H1 (cell line): ENCODE measurements around the gene KCNMB2. TPM values are rescaled to one million over a fixed set of nuclear protein-coding genes. Genes with fewer than 3 reads are reported as not detected.

Experiments
- EGR1 ChIP-seq: IDR thresholded peaks from 2 replicates; pipeline ENCODE4 v1.6.1; 2011; ENCODE audit warnings: low read depth, low read length, borderline replicate concordance
- KDM5A ChIP-seq: fragments of 200-600 bp; IDR thresholded peaks from 2 replicates; pipeline ENCODE4 v1.7.1; 2012; ENCODE audit warnings: mild to moderate bottlenecking, low read length, inconsistent platforms, mixed read lengths
- SAP30 ChIP-seq: fragments of 300-600 bp; sonication (generic); IDR thresholded peaks from 2 replicates; pipeline ENCODE4 v1.7.1; 2012; ENCODE audit warnings: low read length, moderate library complexity, mild to moderate bottlenecking, inconsistent platforms; ENCODE audit not compliant: insufficient read depth, insufficient replicate concordance
- polyA plus RNA-seq, 7 experiments: library from polyadenylated mRNA; depleted of rRNA in 3 of 7; stranded (reverse) in 5 of 7; unstranded in 2 of 7; fragments of >200 nt in 5 of 7; fragments of 200-250 nt in 2 of 7; gene quantifications; 1 replicate in 5 of 7; 2 replicates in 1 of 7; 4 replicates in 1 of 7; pipeline versions ENCODE4 v1.2.1 to v1.2.3, GENCODE V29; 2011 to 2013; ENCODE audit warnings: missing spikeins in 2 of 7, mixed read lengths in 2 of 7
- total RNA-seq: library from RNA; stranded (reverse); fragmentation: NEBNext Ultra II Directional; extraction: Animal tissue kit (Norgen Biotek cat#: 25700); gene quantifications from 2 replicates; pipeline ENCODE4 v1.2.1, GENCODE V29; 2021
- TF ChIP-seq, protein P1 (sequence below): fragments of 300-600 bp; sonication (generic); IDR thresholded peaks from 2 replicates; pipeline ENCODE4 v1.7.1; 2012; ENCODE audit warnings: low read length, moderate library complexity, mild to moderate bottlenecking, inconsistent platforms; ENCODE audit not compliant: insufficient replicate concordance
- TF ChIP-seq, protein P2 (sequence below): IDR thresholded peaks from 2 replicates; pipeline ENCODE4 v1.6.1; 2011; ENCODE audit warnings: low read depth, mild to moderate bottlenecking, low read length; ENCODE audit not compliant: insufficient read depth

KCNMB2 gene
- total and polyA plus RNA-seq, 2 of the 8 experiments (the other 6 are each of a cell fraction or from before 2014, with no cell fraction given): not detected

DNA sequence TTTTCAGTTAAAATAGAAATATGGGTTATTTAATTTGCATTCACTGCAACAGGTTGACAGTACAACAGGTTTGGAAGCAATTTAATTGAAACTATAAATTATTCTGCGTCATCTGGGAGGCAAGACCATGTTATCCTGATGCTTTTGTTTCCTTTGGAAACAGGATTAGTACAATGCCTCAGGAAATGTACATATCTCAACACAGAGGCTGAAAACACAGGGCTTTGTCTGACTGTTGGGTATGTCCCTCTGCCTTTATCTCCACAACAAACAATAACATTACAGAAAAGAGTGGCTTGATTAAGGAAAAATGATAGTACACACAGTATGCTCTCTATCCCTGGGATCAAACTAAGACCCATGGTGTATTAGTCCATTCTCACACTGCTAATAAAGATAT is 95.7 kb downstream of the KCNMB2 start (continued):
- TF ChIP-seq, protein P1, sequence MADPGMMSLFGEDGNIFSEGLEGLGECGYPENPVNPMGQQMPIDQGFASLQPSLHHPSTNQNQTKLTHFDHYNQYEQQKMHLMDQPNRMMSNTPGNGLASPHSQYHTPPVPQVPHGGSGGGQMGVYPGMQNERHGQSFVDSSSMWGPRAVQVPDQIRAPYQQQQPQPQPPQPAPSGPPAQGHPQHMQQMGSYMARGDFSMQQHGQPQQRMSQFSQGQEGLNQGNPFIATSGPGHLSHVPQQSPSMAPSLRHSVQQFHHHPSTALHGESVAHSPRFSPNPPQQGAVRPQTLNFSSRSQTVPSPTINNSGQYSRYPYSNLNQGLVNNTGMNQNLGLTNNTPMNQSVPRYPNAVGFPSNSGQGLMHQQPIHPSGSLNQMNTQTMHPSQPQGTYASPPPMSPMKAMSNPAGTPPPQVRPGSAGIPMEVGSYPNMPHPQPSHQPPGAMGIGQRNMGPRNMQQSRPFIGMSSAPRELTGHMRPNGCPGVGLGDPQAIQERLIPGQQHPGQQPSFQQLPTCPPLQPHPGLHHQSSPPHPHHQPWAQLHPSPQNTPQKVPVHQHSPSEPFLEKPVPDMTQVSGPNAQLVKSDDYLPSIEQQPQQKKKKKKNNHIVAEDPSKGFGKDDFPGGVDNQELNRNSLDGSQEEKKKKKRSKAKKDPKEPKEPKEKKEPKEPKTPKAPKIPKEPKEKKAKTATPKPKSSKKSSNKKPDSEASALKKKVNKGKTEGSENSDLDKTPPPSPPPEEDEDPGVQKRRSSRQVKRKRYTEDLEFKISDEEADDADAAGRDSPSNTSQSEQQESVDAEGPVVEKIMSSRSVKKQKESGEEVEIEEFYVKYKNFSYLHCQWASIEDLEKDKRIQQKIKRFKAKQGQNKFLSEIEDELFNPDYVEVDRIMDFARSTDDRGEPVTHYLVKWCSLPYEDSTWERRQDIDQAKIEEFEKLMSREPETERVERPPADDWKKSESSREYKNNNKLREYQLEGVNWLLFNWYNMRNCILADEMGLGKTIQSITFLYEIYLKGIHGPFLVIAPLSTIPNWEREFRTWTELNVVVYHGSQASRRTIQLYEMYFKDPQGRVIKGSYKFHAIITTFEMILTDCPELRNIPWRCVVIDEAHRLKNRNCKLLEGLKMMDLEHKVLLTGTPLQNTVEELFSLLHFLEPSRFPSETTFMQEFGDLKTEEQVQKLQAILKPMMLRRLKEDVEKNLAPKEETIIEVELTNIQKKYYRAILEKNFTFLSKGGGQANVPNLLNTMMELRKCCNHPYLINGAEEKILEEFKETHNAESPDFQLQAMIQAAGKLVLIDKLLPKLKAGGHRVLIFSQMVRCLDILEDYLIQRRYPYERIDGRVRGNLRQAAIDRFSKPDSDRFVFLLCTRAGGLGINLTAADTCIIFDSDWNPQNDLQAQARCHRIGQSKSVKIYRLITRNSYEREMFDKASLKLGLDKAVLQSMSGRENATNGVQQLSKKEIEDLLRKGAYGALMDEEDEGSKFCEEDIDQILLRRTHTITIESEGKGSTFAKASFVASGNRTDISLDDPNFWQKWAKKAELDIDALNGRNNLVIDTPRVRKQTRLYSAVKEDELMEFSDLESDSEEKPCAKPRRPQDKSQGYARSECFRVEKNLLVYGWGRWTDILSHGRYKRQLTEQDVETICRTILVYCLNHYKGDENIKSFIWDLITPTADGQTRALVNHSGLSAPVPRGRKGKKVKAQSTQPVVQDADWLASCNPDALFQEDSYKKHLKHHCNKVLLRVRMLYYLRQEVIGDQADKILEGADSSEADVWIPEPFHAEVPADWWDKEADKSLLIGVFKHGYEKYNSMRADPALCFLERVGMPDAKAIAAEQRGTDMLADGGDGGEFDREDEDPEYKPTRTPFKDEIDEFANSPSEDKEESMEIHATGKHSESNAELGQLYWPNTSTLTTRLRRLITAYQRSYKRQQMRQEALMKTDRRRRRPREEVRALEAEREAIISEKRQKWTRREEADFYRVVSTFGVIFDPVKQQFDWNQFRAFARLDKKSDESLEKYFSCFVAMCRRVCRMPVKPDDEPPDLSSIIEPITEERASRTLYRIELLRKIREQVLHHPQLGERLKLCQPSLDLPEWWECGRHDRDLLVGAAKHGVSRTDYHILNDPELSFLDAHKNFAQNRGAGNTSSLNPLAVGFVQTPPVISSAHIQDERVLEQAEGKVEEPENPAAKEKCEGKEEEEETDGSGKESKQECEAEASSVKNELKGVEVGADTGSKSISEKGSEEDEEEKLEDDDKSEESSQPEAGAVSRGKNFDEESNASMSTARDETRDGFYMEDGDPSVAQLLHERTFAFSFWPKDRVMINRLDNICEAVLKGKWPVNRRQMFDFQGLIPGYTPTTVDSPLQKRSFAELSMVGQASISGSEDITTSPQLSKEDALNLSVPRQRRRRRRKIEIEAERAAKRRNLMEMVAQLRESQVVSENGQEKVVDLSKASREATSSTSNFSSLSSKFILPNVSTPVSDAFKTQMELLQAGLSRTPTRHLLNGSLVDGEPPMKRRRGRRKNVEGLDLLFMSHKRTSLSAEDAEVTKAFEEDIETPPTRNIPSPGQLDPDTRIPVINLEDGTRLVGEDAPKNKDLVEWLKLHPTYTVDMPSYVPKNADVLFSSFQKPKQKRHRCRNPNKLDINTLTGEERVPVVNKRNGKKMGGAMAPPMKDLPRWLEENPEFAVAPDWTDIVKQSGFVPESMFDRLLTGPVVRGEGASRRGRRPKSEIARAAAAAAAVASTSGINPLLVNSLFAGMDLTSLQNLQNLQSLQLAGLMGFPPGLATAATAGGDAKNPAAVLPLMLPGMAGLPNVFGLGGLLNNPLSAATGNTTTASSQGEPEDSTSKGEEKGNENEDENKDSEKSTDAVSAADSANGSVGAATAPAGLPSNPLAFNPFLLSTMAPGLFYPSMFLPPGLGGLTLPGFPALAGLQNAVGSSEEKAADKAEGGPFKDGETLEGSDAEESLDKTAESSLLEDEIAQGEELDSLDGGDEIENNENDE: no peak
- TF ChIP-seq, protein P2, sequence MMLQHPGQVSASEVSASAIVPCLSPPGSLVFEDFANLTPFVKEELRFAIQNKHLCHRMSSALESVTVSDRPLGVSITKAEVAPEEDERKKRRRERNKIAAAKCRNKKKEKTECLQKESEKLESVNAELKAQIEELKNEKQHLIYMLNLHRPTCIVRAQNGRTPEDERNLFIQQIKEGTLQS: no peak
- TF ChIP-seq KDM5A: no peak
- no peak for TF ChIP-seq EGR1
- no peak for TF ChIP-seq SAP30
